Right atrium auricular region (tissue), 2 donors: Measurements from ENCODE around the gene GYPC. TPM values are rescaled to one million over a fixed set of nuclear protein-coding genes. Genes with fewer than 3 reads are reported as not detected.
"Not testable (repeated sequence)": the region's sequence is repeated elsewhere in the genome, so short reads cannot be mapped to it uniquely, and the experiment has no call there.

ENCODE experiments used
- DNase-seq: peaks from one replicate; pipeline ENCODE4 v3.0.0-alpha.2; 2019; ENCODE audit warnings: low spot score
- H3K27ac ChIP-seq, 2 donors: fragments of 200-600 bp; sonication (generic); 1 replicate in 1 of 2; 2 replicates in 1 of 2; pipeline ENCODE4 v1.5.1; 2016 to 2019
- H3K27me3 ChIP-seq, 2 donors: fragments of 200-600 bp; sonication (generic); one replicate each; pipeline versions ENCODE4 v1.5.1 to v1.6.0; 2017 to 2019
- H3K36me3 ChIP-seq: fragments of 200-600 bp; sonication (generic); one replicate; pipeline ENCODE4 v1.5.1; 2016
- H3K4me1 ChIP-seq, 2 donors: fragments of 200-600 bp; sonication (generic); one replicate each; pipeline versions ENCODE4 v1.5.1 to v1.6.0; 2017 to 2019
- H3K4me3 ChIP-seq, 2 donors: fragments of 200-600 bp; sonication (generic); 1 replicate in 1 of 2; 2 replicates in 1 of 2; pipeline ENCODE4 v1.5.1; 2017 to 2019; ENCODE audit warnings: mild to moderate bottlenecking in 1 of 2, moderate library complexity in 1 of 2
- H3K9me3 ChIP-seq, 2 donors: fragments of 200-600 bp; sonication (generic); one replicate each; pipeline ENCODE4 v1.5.1; 2019
- CTCF ChIP-seq, 2 donors: fragments of 200-600 bp; sonication (generic); IDR thresholded peaks; one replicate each; pipeline ENCODE4 v1.5.1; 2019; ENCODE audit warnings: antibody characterized with exemption in 2 of 2
- total RNA-seq, 2 donors: library from RNA; depleted of rRNA; stranded (reverse); fragments of >200 nt; gene quantifications; one replicate each; pipeline ENCODE4 v1.1.0, GENCODE V29; 2016

The GYPC gene
- total RNA-seq, 2 donors from 2014 or later: 53.8 to 74.9 TPM

GRCh38 chr2:126639276-126639675, 16.7 kb upstream of the GYPC start:
- H3K4me3 ChIP-seq: no peak overlapping the region
- no peak for DNase-seq
- H3K27ac ChIP-seq: no peak overlapping the region
- H3K9me3 ChIP-seq: no peaks in the 10 kb centered on the region
- H3K36me3 ChIP-seq: no peaks in the 10 kb centered on the region
- no peak for TF ChIP-seq CTCF (IDR thresholded peaks at IDR 0.05)
- H3K27me3 ChIP-seq: no peaks in the 10 kb centered on the region
- H3K4me1 ChIP-seq: no peaks in the 10 kb centered on the region

- DNase-seq, H3K27me3 ChIP-seq, H3K36me3 ChIP-seq, H3K27ac ChIP-seq, H3K4me3 ChIP-seq, H3K4me1 ChIP-seq, H3K9me3 ChIP-seq: not testable (repeated sequence)
Observed at GRCh38 chr2:126641294-126641693, 14.7 kb upstream of the GYPC start.

DNA sequence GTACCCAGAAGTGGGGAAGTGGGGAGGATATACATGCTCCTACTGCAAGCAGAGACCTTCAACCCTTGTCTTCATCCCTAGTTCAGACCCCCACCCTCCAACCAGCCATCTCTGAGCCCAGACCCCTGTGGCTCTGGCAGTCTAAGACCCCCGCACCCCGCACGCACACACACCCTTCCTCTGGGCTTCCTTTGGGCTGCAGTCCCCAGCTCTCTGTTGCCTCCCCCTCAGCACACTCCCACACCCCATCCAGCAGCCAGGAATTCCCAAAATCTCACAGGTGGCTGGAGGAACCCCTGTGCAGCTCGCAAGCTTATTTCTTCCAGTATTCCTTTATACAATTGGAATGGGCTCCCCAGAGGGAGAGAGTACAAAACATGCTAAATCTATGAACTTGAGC, 13.9 kb upstream of the GYPC start:
- Histone ChIP-seq H3K27me3 (no peaks in the 10 kb centered on the region), H3K36me3 (no peaks in the 10 kb centered on the region), H3K4me1 (no peaks in the 10 kb centered on the region), H3K4me3 (no peak overlapping the region), H3K9me3 (no peaks in the 10 kb centered on the region), H3K27ac (no peak overlapping the region)
- TF ChIP-seq CTCF (IDR thresholded peaks at IDR 0.05): no peak
- DNase-seq: no peak

DNA sequence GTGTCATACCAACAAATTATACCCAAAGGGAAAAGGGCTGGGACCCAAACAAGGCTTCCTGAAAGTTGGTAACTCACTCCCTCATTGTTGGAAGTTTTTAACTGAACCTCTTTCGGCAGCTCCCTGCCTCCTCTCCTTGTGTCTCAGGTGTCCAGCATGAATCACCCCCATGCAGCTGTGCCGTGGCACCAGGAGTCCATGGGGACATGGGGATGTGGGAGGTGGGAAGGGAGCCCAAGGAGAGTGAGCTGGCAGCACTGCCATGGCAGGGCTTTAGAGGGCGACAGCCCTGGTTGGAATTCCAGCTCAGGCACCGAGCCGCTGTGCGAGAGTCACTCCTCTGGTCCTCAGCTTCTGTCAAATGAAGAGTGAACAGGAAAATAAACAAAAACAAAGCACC, 12.5 kb upstream of the GYPC start:
- H3K27me3 ChIP-seq: no peaks in the 10 kb centered on the region

GRCh38 chr2:126643972-126644371, 12.0 kb upstream of the GYPC start:
- Histone ChIP-seq H3K4me1 (no peaks in the 10 kb centered on the region), H3K4me3 (no peak overlapping the region), H3K9me3 (no peaks in the 10 kb centered on the region), H3K27ac (no peak overlapping the region), H3K27me3 (no peaks in the 10 kb centered on the region), H3K36me3 (no peaks in the 10 kb centered on the region)
- TF ChIP-seq CTCF (IDR thresholded peaks at IDR 0.05): no peak
- DNase-seq: no peak

More for the DNA sequence above, 12.5 kb upstream of the GYPC start:
- no peak overlapping the region for H3K4me3 ChIP-seq
- DNase-seq: no peak
- no peaks in the 10 kb centered on the region for H3K4me1 ChIP-seq
- H3K36me3 ChIP-seq: no peaks in the 10 kb centered on the region
- TF ChIP-seq CTCF (IDR thresholded peaks at IDR 0.05): no peak
- H3K27ac ChIP-seq: no peak overlapping the region
- no peaks in the 10 kb centered on the region for H3K9me3 ChIP-seq

GRCh38 chr2:126644630-126645191, 11.2 kb upstream of the GYPC start:
- no peaks in the 10 kb centered on the region for H3K9me3 ChIP-seq
- no peak overlapping the region for H3K27ac ChIP-seq
- DNase-seq: no peak
- no peaks in the 10 kb centered on the region for H3K4me1 ChIP-seq
- no peak for TF ChIP-seq CTCF (IDR thresholded peaks at IDR 0.05)
- no peak overlapping the region for H3K4me3 ChIP-seq
- H3K27me3 ChIP-seq: no peaks in the 10 kb centered on the region
- no peaks in the 10 kb centered on the region for H3K36me3 ChIP-seq
